DMS53 (cell line): ENCODE data around the gene CAPNS1.
A peak's percentile ranks its signal among the peaks of the same experiment; 100 is the strongest.

ENCODE experiments used
- DNase-seq: peaks from one replicate; lab custom pipeline; 2025; lab: John Stamatoyannopoulos, UW

CAPNS1 gene

DNA sequence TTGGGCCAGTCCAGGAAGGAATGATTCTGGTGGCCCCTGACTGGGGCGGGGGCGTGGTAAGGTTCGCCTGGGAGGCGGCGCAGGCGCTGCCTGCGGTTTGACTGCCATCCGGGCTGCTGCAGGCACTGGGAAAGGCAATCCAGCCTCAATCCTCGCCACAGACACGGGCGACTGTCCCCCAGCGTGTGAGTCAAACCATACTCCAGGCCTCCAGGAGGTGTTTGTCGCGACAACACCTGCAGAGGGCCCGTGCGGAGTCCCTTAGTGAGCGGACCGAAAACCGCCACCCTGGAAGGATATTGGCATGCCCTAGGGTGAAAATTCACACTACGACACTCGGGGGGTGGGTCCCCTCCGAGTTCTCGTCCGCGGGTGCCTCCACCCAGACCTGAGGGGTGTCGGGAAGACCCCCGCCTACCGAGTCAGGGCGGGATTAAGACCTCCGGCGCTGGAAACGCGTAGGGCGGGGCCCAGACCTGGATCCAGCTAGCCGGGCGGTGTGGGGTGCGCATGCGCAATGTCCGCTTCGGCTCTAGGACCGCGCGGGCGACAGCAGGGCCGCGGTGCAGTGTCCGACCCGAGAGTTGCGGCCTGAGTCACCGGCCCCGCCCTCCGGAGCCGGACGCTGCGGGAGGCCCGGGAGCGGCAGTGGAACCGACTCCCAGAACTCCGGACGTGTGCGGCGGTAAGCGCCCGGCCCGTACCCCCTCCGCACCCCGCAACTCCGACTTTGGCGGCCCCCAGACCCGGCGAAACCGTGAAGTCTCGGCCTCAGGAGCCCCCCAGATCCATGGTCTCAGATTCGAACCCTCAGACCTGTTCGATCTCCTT, at the start of gene CAPNS1:
CAPNS1 (plus strand) TSS at position 594 of the 831 bp plus-strand sequence. CDS start 946 bp downstream, outside the sequence.
- DNase-seq, result peak; percentile 99

GRCh38 chr19:36090910-36091695, 48.8 kb upstream of the CAPNS1 start:
- no peak for DNase-seq

DNA sequence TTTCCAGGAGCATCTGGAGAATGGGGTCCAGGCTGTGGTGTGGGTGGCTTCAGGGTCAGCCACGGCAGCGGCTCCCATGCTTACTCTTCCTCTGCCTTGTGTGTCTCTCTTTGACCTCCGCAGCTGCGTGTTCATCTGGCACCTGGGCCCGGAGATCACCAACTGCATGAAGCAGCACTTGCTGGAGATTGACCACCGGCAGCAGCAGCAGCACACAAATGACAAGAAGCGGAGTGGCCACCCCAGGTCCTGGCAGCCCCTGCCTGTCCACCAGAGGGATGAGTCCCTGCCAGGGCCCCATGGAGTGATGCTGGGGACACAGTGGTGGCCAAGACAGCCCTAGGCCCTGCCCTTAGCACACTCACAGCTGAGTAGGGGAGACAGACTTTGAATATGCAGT, 47.3 kb upstream of the CAPNS1 start:
- DNase-seq, result no peak

- no peak for DNase-seq
These were observed 46.7 kb upstream of the CAPNS1 start for GRCh38 chr19:36093146-36093662.

GRCh38 chr19:36093687-36094086, 46.2 kb upstream of the CAPNS1 start:
- no peak for DNase-seq

DNA sequence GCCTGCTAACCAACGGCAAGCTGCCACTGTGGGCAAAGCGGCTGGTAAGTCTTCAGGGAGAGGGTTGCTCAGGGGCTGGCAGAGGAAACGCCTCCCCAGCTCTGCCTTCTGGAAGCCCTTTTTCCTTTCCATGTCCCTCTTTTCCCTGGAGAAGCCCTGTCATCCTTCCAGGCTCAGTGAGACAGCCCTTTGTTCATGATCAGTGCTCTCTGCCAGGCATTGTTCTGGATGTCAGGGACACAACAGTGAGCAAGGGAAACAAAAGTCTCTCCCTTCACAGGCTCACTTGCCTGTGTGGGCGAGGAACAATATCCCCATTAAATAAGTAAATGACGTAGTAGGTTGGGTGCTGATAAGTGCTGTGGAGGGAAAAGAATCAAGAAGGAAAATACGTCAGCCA, 42.8 kb upstream of the CAPNS1 start:
- no peak for DNase-seq

DNA sequence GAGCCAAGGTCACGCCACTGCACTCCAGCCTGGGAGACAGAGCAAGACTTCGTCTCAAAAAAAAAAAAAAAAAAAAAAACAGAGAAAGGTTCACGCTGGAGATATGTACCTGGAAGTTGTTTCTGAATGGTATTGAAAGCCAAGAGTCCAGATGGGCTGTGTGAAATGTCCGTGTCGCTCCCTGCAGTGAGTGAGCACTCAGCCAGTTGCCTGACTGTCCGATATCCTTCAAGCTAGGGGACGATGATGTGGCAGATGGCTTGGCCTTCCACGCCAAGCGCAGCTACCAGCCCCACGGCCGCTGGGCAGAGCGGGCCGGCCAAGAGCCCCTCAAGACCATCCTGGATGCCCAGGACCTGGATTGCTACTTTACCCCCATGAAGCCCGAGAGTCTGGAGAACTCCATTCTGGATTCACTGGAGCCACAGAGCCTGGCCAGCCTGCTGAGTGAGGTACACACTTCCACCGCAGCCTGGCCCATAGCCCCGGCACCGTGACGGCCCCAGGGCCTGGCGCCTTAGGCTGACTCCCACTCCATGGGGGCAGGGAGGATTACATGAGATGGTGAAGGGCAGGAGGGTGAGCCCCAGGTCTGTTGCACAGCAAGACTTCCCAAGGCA, 40.6 kb upstream of the CAPNS1 start:
- DNase-seq, result no peak

- no peak for DNase-seq
These were observed 39.4 kb upstream of the CAPNS1 start for GRCh38 chr19:36100476-36100875.

GRCh38 chr19:36101550-36102327, 38.1 kb upstream of the CAPNS1 start:
- no peak for DNase-seq

- no peak for DNase-seq
These were observed 36.7 kb upstream of the CAPNS1 start for GRCh38 chr19:36103040-36103626.

- no peak for DNase-seq
These were observed 35.9 kb upstream of the CAPNS1 start for GRCh38 chr19:36103842-36104552.

- no peak for DNase-seq
These were observed 33.4 kb upstream of the CAPNS1 start for GRCh38 chr19:36106441-36106840.

- no peak for DNase-seq
These were observed 32.9 kb upstream of the CAPNS1 start for GRCh38 chr19:36106991-36107390.

DNA sequence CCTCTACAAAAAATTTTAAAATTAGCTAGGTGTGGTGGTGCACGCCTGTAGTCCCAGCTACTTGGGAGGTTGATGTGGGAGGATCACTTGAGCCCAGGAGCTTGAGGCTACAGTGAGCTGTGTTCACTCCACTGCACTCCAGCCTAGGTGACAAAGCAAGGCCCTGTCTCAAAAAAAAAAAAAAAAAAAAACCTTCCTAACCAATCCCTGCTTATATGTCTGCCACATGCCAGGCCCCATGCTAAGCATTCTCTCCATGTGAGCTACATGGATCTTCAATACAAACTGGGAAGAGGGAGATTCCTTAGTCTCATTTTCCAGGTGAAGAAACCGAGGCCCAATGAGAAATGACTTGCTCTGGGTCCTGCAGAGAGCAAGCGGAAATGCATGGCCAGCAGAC, 31.2 kb upstream of the CAPNS1 start:
- no peak for DNase-seq

- DNase-seq, result no peak
These were observed 29.2 kb upstream of the CAPNS1 start, which contains the start of gene OVOL3 for GRCh38 chr19:36110487-36111199. Gene OVOL3, plus strand, starts transcription at chr19:36111143. Its CDS starts 60 bp downstream, at chr19:36111203.

- DNase-seq, result no peak
These were observed 28.7 kb upstream of the CAPNS1 start for GRCh38 chr19:36111200-36111539.

DNA sequence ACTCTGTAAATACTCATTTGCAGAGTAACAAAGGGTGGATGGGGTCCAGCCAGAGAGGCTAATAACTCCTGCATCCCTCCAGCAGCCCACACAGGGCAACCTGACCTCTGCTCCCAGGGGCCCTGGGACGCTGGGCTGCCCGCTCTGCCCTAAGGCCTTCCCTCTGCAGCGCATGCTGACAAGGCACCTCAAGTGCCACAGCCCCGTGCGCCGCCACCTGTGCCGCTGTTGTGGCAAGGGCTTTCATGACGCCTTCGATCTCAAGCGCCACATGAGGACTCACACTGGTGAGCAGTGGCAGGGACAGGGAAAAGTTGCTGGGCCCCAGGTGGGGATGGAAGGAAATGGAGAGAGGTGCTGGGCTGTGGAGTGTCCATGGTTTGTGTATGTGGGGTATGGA, 27.2 kb upstream of the CAPNS1 start:
- no peak for DNase-seq

DNA sequence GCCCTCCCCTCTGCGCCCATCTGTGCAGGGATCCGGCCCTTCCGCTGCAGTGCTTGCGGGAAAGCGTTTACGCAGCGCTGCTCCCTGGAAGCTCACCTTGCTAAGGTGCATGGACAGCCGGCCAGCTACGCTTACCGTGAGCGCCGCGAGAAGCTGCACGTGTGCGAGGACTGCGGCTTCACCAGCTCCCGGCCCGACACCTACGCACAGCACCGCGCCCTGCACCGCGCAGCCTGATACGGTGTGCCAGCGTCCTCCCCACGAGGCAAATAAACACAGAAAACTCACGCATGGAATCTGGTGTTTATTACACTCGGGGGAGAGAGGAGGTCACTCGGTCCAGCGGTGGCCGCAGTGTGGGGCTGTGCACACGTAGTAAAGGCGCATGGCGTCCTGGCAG, 26.4 kb upstream of the CAPNS1 start:
- DNase-seq, result no peak

- peak; percentile 87 for DNase-seq
These were observed 25.8 kb upstream of the CAPNS1 start for GRCh38 chr19:36113894-36114720.
